GM19452 (cell line): ENCODE measurements around the gene MRPS30.
"Not testable (repeated sequence)": the region's sequence is repeated elsewhere in the genome, so short reads cannot be mapped to it uniquely, and the experiment has no call there.

Experiments used
- ATAC-seq: cut with Tn5 transposase; IDR thresholded peaks from one replicate; pipeline ENCODE4 v1.9.1; 2021; ENCODE audit not compliant: unreplicated experiment

Gene MRPS30

DNA sequence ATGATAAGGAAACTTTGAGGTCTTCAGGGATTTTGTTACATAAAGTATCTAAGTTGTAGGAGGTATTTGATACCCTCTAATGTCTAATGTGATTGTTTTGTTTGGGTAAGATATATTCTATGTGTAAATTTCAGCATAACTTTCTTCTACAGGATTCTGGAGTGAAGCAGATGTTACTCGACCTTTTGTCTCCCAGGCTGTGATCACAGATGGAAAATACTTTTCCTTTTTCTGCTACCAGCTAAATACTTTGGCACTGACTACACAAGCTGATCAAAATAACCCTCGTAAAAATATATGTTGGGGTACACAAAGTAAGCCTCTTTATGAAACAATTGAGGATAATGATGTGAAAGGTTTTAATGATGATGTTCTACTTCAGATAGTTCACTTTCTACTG is 6.0 kb downstream of the MRPS30 start:
- ATAC-seq, result no peak

DNA sequence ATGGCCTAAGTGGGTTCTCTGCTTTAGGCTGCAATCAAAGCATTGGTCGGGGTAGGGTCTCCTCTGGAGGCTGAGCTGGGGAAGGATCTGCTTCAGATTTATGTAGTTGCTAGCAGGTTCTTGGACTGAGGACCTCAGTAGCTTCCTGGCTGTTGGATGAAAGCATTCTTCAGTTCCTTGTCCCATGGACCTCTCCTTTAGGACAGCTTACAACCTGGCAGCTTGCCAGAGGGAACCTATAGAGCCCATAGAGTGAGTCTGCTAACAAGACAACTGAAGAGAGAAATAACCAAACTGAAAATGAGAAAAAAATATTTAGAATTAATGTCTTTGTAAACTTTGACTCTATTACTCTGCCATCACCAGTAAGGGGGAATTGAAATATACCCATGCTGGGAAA is 12.4 kb downstream of the MRPS30 start:
- ATAC-seq, result no peak

DNA sequence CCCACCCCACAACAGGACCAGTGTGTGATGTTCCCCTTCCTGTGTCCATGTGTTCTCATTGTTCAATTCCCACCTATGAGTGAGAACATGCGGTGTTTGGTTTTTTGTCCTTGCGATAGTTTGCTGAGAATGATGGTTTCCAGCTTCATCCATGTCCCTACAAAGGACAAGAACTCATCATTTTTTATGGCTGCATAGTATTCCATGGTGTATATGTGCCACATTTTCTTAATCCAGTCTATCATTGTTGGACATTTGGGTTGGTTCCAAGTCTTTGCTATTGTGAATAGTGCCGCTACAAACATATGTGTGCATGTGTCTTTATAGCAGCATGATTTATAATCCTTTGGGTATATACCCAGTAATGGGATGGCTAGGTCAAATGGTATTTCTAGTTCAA is 15.9 kb downstream of the MRPS30 start:
- not testable (repeated sequence) for ATAC-seq

DNA sequence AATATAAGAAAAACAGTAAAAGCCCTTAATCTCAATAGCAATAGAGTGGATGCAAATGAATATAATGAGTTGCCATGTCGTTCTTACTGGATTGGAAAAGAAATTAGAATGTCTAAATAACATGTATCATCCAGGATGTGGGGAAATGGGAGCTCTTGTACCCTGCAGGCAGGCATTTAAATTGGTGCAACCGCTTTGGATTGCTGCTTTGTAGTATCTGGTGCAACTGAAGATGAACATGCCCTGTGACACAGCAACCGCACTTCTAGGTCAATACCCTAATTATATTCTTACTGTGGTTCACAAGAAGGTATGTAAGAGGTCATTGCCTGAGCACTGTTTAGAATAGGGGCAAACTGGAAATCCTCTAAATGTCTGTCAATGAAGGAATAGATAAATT is 18.9 kb downstream of the MRPS30 start:
- ATAC-seq, result no peak

DNA sequence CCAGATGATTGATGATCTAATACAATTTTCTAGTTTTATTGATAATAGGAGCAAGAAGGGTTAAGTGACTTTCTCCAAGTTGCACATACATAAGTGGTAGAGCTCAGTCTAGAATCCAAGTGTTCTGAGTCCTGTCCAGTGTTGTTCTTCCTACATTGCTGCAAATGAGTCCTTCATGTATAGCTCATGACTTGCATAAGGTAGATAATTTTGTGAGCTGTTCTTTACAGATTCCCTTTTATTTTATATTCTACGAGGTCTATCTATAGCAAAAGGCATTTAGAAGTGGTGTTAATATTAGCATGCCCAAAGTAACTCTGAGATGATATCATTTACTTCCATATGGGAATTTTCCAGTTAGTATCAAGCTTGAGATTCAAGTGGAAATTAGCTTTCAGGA is 20.0 kb downstream of the MRPS30 start:
- ATAC-seq, result no peak

DNA sequence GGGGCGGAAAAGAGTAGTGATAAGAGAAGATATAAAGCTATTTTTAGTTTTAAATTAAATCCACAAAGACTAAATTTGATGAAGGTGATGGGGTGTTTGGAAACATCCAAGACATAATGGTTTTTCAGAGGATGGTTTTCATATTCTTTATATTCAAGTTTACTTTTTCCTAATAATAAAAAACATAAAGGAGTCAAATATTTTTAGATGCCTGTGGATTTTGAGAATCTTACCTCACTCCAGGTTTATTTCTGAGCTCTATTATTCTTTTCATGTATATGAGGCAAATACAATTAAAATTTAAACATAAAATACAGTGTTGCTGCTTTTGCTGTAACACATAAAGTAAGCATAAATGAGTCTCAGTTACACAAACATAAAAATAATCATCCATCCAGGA is 22.2 kb downstream of the MRPS30 start:
- ATAC-seq, result no peak

DNA sequence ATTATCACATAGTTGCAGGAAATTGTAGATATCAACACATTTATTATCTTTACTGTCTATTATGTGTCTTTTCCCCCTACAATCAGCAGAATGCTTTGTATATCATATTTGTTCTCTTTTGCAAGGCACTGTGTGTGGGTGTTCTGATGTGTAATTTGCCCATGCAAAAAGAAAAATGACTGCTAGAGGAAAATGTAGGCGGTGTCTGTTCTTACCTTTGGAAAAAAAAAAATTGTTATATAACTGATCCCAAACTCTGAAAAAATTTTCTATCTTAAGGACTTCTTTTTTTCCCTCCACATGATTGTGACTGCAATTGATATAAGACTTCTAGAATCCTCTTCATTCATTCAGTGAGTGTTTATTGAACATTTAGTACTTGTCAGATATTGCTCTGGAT is 24.5 kb downstream of the MRPS30 start:
- no peak for ATAC-seq

DNA sequence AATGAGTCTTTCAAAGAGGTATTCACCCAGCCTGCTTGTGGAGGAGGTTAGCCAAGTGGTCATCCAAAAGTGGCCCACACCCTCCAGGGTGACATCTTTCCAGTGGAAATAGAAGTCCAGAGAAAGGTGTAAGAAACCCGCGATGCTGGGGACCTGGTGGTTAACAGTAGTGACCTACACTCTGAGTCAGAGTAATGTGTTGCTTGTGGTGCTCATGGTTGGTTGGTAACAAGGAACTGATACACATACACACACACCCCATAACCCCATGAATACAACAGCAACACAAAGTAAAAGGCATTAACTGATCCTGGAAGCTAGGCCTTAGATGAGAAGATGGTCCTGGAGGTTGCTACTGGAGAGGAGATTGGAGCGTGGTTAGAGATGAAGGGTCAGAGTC is 26.9 kb downstream of the MRPS30 start:
- ATAC-seq, result no peak

DNA sequence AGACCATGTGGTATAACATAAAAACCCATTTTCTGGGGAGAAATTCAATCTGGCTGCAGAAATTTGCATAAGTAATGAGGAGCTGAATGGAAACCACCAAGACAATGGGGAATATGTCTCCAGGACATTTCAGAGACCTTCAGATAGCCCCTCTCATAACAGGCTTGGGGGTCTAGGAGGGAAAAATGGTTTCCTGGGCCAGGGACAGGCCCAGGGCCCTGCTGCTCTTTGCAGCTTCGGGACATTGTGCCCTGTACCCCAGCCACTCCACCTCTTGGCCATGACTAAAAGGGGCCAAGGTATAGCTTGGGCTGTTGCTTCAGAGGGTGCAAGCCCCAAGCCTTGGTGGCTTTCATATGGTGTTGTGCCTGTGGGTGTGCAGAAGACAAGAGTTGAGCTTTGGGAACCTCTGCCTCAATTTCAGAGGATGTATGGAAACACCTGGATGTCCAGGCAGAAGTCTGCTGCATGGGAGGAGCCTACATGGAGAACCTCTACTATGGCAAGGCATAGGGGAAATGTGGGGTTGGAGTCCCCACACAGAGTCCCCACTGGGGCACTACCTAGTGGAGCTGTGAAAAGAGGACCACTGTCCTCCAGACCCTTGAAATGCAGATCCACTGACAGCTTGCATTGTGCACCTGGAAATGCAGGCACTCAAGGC is 30.4 kb downstream of the MRPS30 start:
- no peak for ATAC-seq

DNA sequence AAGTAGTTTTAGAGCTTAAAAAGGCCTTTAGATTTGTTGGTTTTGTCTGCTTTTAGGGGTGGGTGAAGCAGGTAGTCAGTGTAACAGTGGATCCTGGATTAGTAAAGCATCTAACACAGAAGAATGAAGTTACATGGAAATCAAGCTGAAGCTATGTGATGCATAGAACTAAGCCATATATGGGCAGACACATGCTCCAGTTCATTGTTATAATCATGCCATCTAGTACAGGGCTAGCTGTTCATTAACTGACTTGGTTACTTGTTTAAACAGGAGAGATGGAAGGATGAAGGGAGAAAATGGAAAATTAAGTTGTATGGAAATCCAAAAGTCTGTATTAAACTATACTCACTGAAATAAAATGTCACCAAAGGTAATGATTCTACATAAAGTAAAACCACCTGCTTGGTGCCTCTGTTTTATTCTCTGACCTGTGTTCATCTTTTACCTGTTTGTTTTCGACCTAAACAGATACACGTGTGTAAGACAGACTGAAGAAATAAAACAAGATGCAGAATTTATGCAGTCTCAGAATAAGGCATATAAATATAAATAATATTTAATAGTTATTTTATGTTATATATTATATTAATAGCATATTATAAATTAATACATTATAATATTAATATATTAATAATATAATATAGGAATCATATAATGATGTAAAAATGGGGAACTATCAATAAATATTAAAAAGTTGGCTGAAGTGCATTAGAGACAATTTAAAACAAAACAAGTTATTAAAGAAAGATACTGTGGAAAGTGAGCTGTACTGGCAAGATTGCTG is 33.9 kb downstream of the MRPS30 start:
- ATAC-seq, result no peak

DNA sequence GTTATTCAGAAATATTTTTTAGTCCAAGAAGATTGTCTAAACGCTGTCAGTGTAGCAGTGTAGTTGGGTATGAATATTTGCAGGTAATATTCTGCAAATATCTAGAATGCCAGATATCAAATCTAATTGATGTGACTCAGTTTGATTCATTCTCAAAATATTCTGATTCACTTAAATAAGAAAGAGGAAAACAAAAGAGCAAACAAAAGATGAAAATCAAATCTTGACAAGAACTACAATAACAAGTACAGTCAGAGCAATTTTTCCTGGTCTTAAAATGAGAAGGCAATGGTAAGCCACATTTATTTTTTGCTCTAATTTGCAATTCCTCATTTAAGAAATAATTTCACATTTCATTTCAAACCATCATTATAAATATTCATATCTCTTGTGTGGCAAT is 36.0 kb downstream of the MRPS30 start:
- no peak for ATAC-seq

DNA sequence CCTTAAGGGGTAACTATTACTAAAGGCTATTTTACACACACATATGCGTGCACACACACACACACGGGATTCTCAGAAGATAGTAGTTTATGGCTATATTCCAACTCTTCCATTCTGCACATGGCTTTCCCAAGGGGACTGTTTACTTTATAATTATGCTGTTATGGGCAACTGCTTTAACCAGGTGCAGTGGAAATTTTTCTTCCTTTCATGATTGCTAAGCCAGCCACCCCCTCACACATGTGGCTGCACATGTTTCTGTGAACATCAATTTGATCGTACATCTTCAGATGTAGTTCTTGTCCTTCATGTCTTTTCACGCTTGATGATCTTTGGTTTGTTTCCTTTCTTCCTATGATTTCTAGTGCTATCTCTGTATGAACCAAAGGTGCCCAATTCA is 37.0 kb downstream of the MRPS30 start:
- no peak for ATAC-seq

DNA sequence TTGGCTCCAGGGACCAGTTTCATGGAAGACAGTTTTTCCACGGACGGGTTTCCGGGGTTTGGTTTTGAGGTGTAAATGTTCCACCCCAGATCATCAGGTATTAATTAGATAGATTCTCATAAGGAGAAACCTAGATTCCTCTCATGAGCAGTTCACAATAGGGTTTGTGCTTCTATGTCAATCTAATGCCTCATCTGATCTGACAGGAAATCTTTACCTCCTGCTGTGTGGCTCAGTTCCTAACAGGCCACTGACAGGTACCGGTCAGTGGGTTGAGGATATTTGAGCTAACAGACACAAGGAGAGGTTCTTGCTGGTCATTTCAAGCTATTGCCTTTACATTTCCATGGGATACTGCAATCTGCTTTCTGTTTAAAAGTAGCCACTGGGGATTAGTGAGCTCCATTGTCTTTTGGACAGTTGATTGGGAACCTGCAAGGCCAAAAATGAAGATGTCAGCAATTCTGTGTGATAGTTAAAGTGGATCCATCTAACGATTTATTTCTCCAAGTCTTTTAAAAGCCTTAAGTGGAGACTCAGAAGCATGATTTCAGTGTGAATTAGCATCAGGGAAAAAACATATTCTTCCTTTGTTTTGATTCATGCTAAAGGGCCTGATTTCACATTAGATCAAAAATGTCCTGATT is 38.6 kb downstream of the MRPS30 start:
- ATAC-seq, result no peak

DNA sequence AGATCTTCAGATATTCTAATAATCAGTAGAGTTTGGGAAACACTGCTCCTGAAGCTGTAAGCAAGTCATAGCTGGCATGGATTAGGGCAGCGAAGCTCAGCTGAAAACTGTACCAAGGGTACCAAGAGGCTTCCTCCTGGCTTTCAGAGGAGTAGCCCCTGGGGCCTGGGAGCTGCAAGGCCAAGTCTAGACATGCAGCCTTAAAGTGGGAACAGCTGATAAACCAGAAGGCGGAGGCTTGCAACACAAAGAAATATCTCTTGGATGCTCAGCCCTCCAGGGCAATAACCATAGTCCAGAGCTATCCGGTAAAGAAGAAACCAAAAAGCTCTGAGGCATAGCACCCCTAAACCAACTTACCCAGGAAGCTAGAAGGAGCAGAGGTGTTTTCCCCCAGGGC is 51.5 kb downstream of the MRPS30 start:
- ATAC-seq, result no peak

DNA sequence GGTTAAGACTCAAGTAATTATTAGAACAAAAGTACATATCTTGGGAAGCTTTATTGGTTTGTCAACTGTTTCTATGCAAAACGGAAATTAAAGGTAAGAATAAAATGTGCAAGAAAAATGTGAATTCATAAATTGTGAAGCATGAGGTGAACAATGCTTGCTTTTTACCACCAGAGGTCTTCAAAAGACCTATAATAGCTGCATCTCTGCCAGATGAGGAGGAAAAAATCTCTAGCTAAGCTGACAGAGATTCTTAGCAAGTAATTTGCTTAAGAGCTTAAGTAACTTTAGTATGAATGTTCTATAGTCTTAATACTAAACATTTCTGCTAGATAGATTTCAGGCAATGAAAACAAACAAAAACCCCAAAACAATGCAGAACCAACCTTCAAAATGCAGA is 54.1 kb downstream of the MRPS30 start:
- ATAC-seq, result peak; percentile 64
